Measurements from ENCODE around the gene UBE2V1. TPM values are rescaled to one million over a fixed set of nuclear protein-coding genes. Genes with fewer than 3 reads are reported as not detected.

The UBE2V1 gene
- total RNA-seq, 2 experiments from 2014 or later = 57.3 to 143 TPM

DNA sequence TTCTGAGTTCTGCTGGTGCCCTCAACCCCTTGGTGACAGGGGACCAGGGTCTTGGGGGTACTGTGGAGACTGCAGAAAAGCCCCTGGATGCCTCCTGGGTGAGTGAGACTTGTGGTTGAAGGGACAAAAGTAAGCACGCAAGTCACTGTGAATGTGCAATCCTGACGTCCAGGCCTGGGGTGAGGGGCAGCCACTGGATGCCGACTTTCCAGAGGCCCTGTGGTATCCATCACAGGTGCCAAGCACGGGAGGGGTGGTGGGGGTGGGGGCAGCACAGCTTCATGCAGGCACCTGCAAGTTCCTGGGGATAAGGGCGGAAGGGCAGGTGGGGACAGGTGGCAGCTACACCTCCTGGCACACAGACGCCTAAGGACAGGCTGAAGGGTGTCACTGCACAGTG is 20.1 kb upstream of the UBE2V1 start:
- Histone ChIP-seq H4K20me1 (ENCODE audit: insufficient read depth, low read length) (no peaks in the 10 kb centered on the region), H3K4me3 (ENCODE audit: low read depth, low read length, poor library complexity, severe bottlenecking) (no peak overlapping the region), H3K4me2 (ENCODE audit: low read length) (no peak overlapping the region), H3K36me3 (ENCODE audit: insufficient read depth, low read length) (peaks cover 21% of the 10 kb centered on the region), H2AFZ (ENCODE audit: low read length) (no peak overlapping the region), H3K9me3 (ENCODE audit: low read length) (no peaks in the 10 kb centered on the region), H3K9me2 (ENCODE audit: insufficient read depth, low read length) (no peaks in the 10 kb centered on the region), H3K4me1 (ENCODE audit: insufficient read depth, low read length, poor library complexity, severe bottlenecking) (no peaks in the 10 kb centered on the region), H3K27ac (ENCODE audit: low read depth, low read length, poor library complexity, severe bottlenecking) (no peak overlapping the region), H3K79me2 (ENCODE audit: insufficient read depth, low read depth, low read length) (no peaks in the 10 kb centered on the region)
- TF ChIP-seq, protein P1, sequence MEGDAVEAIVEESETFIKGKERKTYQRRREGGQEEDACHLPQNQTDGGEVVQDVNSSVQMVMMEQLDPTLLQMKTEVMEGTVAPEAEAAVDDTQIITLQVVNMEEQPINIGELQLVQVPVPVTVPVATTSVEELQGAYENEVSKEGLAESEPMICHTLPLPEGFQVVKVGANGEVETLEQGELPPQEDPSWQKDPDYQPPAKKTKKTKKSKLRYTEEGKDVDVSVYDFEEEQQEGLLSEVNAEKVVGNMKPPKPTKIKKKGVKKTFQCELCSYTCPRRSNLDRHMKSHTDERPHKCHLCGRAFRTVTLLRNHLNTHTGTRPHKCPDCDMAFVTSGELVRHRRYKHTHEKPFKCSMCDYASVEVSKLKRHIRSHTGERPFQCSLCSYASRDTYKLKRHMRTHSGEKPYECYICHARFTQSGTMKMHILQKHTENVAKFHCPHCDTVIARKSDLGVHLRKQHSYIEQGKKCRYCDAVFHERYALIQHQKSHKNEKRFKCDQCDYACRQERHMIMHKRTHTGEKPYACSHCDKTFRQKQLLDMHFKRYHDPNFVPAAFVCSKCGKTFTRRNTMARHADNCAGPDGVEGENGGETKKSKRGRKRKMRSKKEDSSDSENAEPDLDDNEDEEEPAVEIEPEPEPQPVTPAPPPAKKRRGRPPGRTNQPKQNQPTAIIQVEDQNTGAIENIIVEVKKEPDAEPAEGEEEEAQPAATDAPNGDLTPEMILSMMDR (conservative IDR thresholded peaks at IDR 0.05; ENCODE audit: low read length) = no peak
- TF ChIP-seq EZH2phosphoT487 (IDR thresholded peaks at IDR 0.05; ENCODE audit: borderline replicate concordance, low read depth, low read length) = no peak
- ChIA-PET CTCF (ENCODE audit: unreplicated experiment) (no interaction called here), POLR2A (no interaction called here)
- no TSS peak for BruUV-seq (replicated peaks)
- intact Hi-C loops (cut with micrococcal nuclease; ENCODE audit: unreplicated experiment) = no loop called here
- DNase-seq (ENCODE audit: low spot score) = no peak

DNA sequence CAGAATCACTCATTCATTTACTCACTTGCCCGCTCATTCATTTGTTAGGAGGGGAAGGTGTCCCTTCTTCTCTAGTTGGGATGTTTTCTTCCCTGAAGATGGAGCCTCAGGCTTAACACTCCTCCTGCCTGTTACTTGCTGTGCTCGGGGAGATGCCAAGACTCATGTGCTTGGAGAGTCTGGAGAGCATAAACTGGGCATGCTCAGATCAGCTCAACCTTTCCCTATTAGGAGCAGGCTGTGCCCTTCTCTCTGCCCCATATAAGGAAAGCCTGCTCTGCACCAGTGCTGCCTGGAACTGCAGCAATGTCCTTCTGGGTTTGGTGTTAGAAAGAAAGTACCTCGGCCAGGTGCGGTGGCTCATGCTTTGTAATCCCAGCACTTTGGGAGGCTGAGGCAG is 18.0 kb upstream of the UBE2V1 start:
- Histone ChIP-seq H3K79me2 (ENCODE audit: insufficient read depth, low read depth, low read length) (no peaks in the 10 kb centered on the region), H3K36me3 (ENCODE audit: insufficient read depth, low read length) (peaks cover 31% of the 10 kb centered on the region), H3K4me1 (ENCODE audit: insufficient read depth, low read length, poor library complexity, severe bottlenecking) (no peaks in the 10 kb centered on the region), H3K4me3 (ENCODE audit: low read depth, low read length, poor library complexity, severe bottlenecking) (no peak overlapping the region), H4K20me1 (ENCODE audit: insufficient read depth, low read length) (no peaks in the 10 kb centered on the region), H2AFZ (ENCODE audit: low read length) (no peak overlapping the region), H3K4me2 (ENCODE audit: low read length) (no peak overlapping the region), H3K9me3 (ENCODE audit: low read length) (no peaks in the 10 kb centered on the region), H3K27ac (ENCODE audit: low read depth, low read length, poor library complexity, severe bottlenecking) (no peak overlapping the region), H3K9me2 (ENCODE audit: insufficient read depth, low read length) (no peaks in the 10 kb centered on the region)
- POLR2A ChIA-PET = interaction anchor here (0.6 kb wide), 1 partner anchor 46 kb away, joined by 8 read pairs; no protein-coding TSS in a partner anchor
- BruUV-seq (replicated peaks) = no TSS peak
- intact Hi-C loops (cut with micrococcal nuclease; ENCODE audit: unreplicated experiment) = no loop called here
- no peak for DNase-seq (ENCODE audit: low spot score)
- CTCF ChIA-PET (ENCODE audit: unreplicated experiment) = no interaction called here
- TF ChIP-seq, protein P1 (conservative IDR thresholded peaks at IDR 0.05; ENCODE audit: low read length) = no peak
- no peak for TF ChIP-seq EZH2phosphoT487 (IDR thresholded peaks at IDR 0.05; ENCODE audit: borderline replicate concordance, low read depth, low read length)

GRCh38 chr20:50130356-50130723 is 17.4 kb upstream of the UBE2V1 start:
- Histone ChIP-seq H3K9me3 (ENCODE audit: low read length) (no peaks in the 10 kb centered on the region), H2AFZ (ENCODE audit: low read length) (no peak overlapping the region), H3K4me2 (ENCODE audit: low read length) (no peak overlapping the region), H4K20me1 (ENCODE audit: insufficient read depth, low read length) (no peaks in the 10 kb centered on the region), H3K79me2 (ENCODE audit: insufficient read depth, low read depth, low read length) (no peaks in the 10 kb centered on the region), H3K36me3 (ENCODE audit: insufficient read depth, low read length) (peaks cover 26% of the 10 kb centered on the region), H3K27ac (ENCODE audit: low read depth, low read length, poor library complexity, severe bottlenecking) (no peak overlapping the region), H3K4me3 (ENCODE audit: low read depth, low read length, poor library complexity, severe bottlenecking) (no peak overlapping the region), H3K9me2 (ENCODE audit: insufficient read depth, low read length) (no peaks in the 10 kb centered on the region), H3K4me1 (ENCODE audit: insufficient read depth, low read length, poor library complexity, severe bottlenecking) (no peaks in the 10 kb centered on the region)
- CTCF ChIA-PET (ENCODE audit: unreplicated experiment) = no interaction called here
- BruUV-seq (replicated peaks) = no TSS peak
- intact Hi-C loops (cut with micrococcal nuclease; ENCODE audit: unreplicated experiment) = no loop called here
- POLR2A ChIA-PET = interaction anchor here (0.6 kb wide), 1 partner anchor 45 kb away, joined by 8 read pairs; no protein-coding TSS in a partner anchor
- no peak for DNase-seq (ENCODE audit: low spot score)
- TF ChIP-seq, protein P1 (conservative IDR thresholded peaks at IDR 0.05; ENCODE audit: low read length) = no peak
- no peak for TF ChIP-seq EZH2phosphoT487 (IDR thresholded peaks at IDR 0.05; ENCODE audit: borderline replicate concordance, low read depth, low read length)
